HG03139 (cell line): ENCODE results near the gene BLZF1.
A peak's percentile ranks its signal among the peaks of the same experiment; 100 is the strongest.
"Not testable (repeated sequence)": the region's sequence is repeated elsewhere in the genome, so short reads cannot be mapped to it uniquely, and the experiment has no call there.

ENCODE experiments used
- ATAC-seq: cut with Tn5 transposase; IDR thresholded peaks from one replicate; pipeline ENCODE4 v1.9.1; 2021; ENCODE audit not compliant: unreplicated experiment

Gene BLZF1, protein sequence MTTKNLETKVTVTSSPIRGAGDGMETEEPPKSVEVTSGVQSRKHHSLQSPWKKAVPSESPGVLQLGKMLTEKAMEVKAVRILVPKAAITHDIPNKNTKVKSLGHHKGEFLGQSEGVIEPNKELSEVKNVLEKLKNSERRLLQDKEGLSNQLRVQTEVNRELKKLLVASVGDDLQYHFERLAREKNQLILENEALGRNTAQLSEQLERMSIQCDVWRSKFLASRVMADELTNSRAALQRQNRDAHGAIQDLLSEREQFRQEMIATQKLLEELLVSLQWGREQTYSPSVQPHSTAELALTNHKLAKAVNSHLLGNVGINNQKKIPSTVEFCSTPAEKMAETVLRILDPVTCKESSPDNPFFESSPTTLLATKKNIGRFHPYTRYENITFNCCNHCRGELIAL

DNA sequence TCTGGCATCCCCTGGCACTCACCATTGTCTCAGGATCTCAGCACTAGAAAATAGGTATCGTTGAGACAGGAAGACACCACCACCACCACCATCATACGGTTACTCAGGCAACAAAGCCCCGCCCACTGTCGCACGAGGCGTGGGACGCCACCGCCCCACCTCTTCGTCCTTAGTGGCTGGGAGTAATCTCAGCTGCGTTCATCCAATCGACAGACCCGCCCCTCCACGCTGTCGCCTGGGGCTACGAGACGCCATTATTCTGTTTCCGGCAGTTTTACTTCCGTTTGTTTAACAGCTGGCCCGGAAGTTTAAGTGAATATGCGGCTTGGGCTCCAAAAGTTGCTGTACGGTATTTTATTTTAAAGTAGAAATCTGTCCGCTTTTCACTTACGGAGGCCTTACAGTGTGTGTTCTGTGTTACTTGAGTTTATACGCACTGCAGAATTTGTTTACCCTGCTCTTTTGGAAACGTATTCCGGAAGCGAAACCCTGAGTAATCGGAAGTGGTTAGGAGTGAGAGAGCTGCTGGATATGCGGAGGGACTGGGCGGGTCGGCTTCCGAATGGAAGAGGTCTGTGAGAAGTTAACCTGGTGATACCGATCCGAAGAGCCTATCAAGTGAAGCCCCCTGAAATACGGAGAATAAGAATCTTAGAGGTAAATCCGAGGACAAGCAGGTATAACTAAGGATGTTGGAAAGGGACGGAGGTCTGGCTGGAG is at the start of gene BLZF1, which contains the start of gene NME7:
TSS of gene BLZF1 (plus strand) at position 510 of the 720 bp plus-strand sequence. CDS start 1,328 bp downstream, outside the sequence.
TSS of gene NME7 (minus strand) at position 112 of the 720 bp plus-strand sequence. CDS start at position 25, 87 bp downstream.
- ATAC-seq, result peak; percentile 92

GRCh38 chr1:169318536-169319244 is 49.3 kb upstream of the BLZF1 start:
- ATAC-seq, result no peak

GRCh38 chr1:169321539-169321938 is 46.5 kb upstream of the BLZF1 start:
- no peak for ATAC-seq

DNA sequence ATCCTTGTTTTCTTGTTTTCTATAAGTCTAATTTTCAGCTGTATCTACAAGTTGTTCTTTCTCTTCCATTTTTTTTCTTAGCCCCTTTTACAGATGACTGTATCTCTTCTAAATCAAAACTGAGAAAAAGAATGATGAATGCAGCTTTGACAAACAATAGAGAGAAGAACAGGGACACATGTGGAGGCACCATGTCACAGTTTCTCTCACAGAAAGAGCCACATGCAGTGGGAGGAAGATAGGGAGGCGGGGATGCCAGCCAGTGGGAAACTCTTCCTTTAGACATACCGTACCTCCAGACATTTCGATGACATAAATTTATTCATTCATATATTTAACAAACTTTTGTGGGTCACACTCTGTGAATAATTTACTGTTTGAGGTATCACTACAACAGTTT is 45.9 kb upstream of the BLZF1 start:
- no peak for ATAC-seq

- no peak for ATAC-seq
These were observed 42.9 kb upstream of the BLZF1 start for GRCh38 chr1:169325117-169325516.

DNA sequence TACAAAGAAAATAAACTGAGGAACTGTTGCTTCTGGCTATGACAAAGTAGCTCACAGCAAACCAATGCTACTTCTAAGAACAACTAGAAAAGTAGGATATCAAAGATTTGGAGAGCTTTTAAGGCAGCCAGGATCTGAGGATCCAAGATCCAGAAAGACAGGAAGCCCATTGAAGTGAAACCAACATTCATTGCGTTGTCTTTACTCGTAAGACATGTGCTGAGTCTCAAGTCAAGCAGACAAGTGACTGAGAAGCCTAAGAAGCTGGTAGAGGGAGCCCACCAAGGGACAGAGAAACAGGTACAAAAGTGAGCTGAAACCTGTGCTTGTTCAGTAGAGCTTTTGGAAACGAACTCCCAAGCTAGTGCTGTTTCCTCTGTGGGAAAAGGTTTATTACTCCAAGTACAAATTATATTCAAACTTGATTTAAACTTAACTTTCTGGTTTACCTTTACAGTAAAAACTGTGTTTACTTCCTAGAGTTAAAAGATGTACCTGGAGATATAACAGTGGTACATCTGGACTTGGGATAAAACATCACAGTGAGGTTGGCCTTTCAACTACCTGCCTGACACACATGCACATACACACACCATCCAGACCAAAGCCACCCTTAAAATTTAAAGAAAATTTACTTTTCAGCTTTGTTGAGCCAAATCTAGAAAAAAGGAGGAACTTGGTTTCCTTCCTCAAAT is 41.6 kb upstream of the BLZF1 start:
- peak; percentile 28 for ATAC-seq

DNA sequence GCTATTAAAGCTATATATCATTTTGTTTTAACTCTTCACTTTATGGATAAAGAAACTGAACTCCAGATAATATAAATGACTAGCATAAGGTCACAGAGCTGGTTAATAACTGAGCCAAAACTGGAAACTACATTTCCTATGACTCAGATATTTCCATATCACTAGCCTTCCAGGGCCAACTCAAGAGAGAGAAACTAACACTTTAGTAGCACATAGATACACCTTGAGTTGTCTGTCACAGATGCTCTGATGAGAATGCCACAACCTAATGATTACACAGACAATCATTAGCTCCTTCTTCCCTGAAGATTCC is 41.1 kb upstream of the BLZF1 start:
- ATAC-seq, result peak; percentile 89

DNA sequence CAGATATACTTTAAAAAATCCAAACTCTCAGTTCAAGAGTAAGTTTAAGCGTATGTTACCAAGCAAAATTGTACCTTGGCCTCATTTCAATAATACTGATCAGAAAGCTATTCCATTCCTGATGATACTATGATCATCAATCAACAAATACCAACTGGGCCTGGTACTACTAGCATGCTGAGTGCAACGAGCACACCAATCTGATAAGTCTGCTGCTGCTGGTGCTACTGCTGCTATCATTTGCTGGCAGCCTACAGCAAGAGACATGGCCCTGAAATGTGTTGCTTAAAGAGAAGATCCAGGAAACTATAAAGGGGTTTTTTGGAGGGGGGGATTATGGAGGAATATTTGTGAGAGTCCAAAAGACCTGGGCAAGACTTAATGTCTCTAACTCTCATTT is 40.1 kb upstream of the BLZF1 start:
- no peak for ATAC-seq

GRCh38 chr1:169329383-169329782 is 38.6 kb upstream of the BLZF1 start:
- ATAC-seq, result no peak

DNA sequence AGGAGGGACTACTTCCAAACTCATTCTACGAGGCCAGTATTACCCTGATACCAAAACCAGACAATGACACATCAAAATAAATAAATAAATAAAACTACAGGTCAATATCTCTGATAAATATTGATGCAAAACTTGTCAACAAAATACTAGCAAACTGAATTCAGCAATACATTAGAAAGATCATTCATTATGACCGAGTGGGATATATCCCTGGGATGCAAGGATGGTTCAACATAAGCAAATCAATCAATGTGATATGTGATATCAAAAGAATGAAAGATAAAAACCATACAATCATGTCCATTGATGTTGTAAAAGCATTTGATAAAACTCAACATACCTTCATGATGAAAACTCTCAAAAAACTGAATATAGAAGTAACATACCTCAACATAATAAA is 37.1 kb upstream of the BLZF1 start:
- ATAC-seq, result no peak

GRCh38 chr1:169334727-169335126 is 33.3 kb upstream of the BLZF1 start:
- ATAC-seq, result not testable (repeated sequence)

DNA sequence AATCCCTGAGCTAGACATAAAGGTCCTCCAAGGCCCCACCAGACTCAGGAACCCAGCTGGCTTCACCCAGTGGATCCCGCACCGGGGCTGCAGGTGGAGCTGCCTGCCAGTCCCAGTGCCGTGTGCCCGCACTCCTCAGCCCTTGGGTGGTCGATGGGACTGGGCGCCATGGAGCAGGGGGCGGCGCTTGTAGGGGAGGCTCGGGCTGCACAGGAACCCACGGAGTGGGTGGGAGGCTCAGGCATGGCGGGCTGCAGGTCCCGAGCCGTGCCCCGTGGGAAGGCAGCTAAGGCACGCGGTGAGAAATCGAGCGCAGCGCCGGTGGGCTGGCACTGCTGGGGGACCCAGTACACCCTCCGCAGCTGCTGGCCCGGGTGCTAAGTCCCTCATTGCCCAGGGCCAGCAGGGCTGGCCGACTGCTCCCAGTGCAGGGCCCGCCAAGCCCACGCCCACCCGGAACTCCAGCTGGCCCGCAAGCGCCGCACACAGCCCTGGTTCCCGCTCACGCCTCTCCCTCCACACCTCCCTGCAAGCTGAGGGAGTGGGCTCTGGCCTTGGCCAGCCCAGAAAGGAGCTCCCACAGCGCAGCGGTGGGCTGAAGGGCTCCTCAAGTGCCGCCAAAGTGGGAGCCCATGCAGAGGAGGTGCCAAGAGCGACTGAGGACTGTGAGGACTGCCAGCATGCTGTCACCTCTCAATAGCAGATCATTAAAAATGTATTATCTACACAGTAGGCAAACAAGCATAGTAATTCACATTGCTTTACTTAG is 30.9 kb upstream of the BLZF1 start:
- not testable (repeated sequence) for ATAC-seq

- ATAC-seq, result no peak
These were observed 29.4 kb upstream of the BLZF1 start for GRCh38 chr1:169338617-169339016.

GRCh38 chr1:169339773-169340172 is 28.2 kb upstream of the BLZF1 start:
- ATAC-seq, result no peak

GRCh38 chr1:169340882-169341281 is 27.1 kb upstream of the BLZF1 start:
- ATAC-seq, result no peak

DNA sequence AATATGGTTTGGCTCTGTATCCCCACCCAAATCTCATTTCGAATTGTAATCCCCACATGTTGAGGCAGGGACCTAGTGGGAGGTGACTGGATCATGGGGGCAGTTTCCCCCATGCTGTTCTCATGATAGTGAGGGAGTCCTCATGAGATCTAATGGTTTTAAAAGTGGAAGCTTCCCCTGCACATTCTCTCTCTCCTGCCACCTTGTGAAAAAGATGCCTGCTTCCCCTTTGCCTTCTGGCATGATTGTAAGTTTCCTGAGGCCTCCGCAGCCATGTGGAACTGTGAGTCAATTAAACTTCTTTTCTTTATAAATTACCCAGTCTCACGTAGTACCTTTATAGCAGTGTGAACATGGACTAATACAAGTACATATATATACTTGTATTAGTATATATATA is 25.9 kb upstream of the BLZF1 start:
- ATAC-seq, result not testable (repeated sequence)

GRCh38 chr1:169345511-169345910 is 22.5 kb upstream of the BLZF1 start:
- ATAC-seq, result no peak

- no peak for ATAC-seq
These were observed 21.9 kb upstream of the BLZF1 start for GRCh38 chr1:169346036-169346589.

DNA sequence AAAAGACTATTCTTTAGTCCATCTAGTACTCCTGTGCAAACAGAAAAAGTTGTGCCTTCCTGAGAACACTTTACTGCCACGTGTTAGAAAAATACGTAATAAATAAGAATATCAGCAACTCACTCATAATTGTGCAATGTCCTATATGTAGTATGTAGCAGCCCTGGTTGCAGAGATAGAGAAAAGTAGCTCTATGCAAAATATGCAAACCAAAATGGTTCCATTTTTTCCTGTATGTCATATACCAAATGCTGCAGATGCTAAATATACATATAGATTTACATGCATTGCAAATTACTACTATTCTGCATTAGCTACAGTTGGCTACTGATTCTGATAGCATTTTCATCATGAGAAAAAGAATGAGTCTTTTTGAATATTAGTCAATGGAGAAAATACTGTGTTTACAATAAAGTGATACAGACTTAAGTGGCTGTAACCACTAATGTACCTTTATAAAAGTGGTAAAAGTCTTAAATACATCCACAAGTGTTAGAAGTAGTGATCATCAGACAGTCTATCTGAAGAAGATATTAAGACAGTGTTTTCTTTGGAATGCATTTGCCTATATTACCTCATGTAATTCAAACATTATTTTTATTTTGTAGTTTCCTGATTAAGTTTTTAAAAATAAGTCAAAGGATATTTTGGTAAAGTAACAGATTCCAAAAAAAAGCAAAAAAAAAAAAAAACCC is 20.2 kb upstream of the BLZF1 start:
- no peak for ATAC-seq
